CD4-positive, alpha-beta T cell (primary cell): ENCODE data around the gene PCARE. TPM values are rescaled to one million over a fixed set of nuclear protein-coding genes. Genes with fewer than 3 reads are reported as not detected.
"Not testable (repeated sequence)": the region's sequence is repeated elsewhere in the genome, so short reads cannot be mapped to it uniquely, and the experiment has no call there.

Experiments used
- ATAC-seq: fragments of 200-7000 bp; cut with Tn5 transposase; one replicate; pipeline ENCODE4 v1.10.0; 2022; ENCODE audit warnings: mild to moderate bottlenecking; ENCODE audit not compliant: poor library complexity
- CTCF ChIA-PET: fragments of 350-600 bp; sonication (Branson Sonifier 250); formaldehyde crosslinking; loops from one replicate; lab custom pipeline; 2021; ENCODE audit warnings: antibody characterized with exemption, inconsistent platforms; lab: Charles Lee
- POLR2A ChIA-PET: fragments of 350-600 bp; sonication (Branson Sonifier 250); formaldehyde crosslinking; loops from one replicate; lab custom pipeline; 2021; ENCODE audit warnings: antibody characterized with exemption, inconsistent platforms; lab: Charles Lee
- DNase-seq, 14 experiments: peaks; one replicate each; pipeline ENCODE4 v3.0.0-alpha.2; 2013 to 2020; ENCODE audit warnings: mixed read lengths in 2 of 14
- H3K27ac ChIP-seq, 2 donors: one replicate each; pipeline versions ENCODE4 v1.5.1 to v1.7.0; 2013; ENCODE audit warnings: low read length in 2 of 2, low read depth in 1 of 2, mild to moderate bottlenecking in 1 of 2
- H3K27me3 ChIP-seq, 2 experiments: 1 replicate in 1 of 2; 2 replicates in 1 of 2; pipeline versions ENCODE4 v1.6.1 to v1.7.0; 2013; ENCODE audit warnings: low read length in 2 of 2, control low read depth in 1 of 2, mild to moderate bottlenecking in 1 of 2, moderate library complexity in 1 of 2; ENCODE audit not compliant: insufficient read depth in 2 of 2, control insufficient read depth in 1 of 2
- H3K36me3 ChIP-seq: one replicate; pipeline ENCODE4 v1.6.1; 2013; ENCODE audit warnings: low read length, control low read depth; ENCODE audit not compliant: insufficient read depth
- H3K4me1 ChIP-seq: one replicate; pipeline ENCODE4 v1.6.1; 2013; ENCODE audit warnings: low read length, control low read depth; ENCODE audit not compliant: insufficient read depth
- H3K4me3 ChIP-seq: one replicate; pipeline ENCODE4 v1.5.1; 2013; ENCODE audit warnings: mild to moderate bottlenecking, low read length, moderate library complexity
- H3K9me3 ChIP-seq, 2 experiments: 1 replicate in 1 of 2; 2 replicates in 1 of 2; pipeline versions ENCODE4 v1.6.1 to v1.7.0; 2013; ENCODE audit warnings: low read length in 2 of 2, mild to moderate bottlenecking in 2 of 2, control low read depth in 1 of 2, moderate library complexity in 1 of 2; ENCODE audit not compliant: control insufficient read depth in 1 of 2, insufficient read depth in 1 of 2
- H3K27ac Mint-ChIP-seq: one replicate; pipeline ENCODE4 v1.8.0; 2020; ENCODE audit warnings: mixed read lengths
- H3K27me3 Mint-ChIP-seq: one replicate; pipeline ENCODE4 v1.8.0; 2021; ENCODE audit warnings: mixed read lengths
- H3K36me3 Mint-ChIP-seq: one replicate; pipeline ENCODE4 v1.8.0; 2021; ENCODE audit warnings: low read depth, mixed read lengths
- H3K4me1 Mint-ChIP-seq: one replicate; pipeline ENCODE4 v1.8.0; 2021; ENCODE audit warnings: low read depth, mixed read lengths
- H3K4me3 Mint-ChIP-seq: one replicate; pipeline ENCODE4 v1.8.0; 2020; ENCODE audit warnings: mild to moderate bottlenecking, mixed read lengths
- H3K9me3 Mint-ChIP-seq: one replicate; pipeline ENCODE4 v1.8.0; 2020; ENCODE audit warnings: mixed read lengths
- CTCF ChIP-seq: fragments of 200-600 bp; IDR thresholded peaks from one replicate; pipeline ENCODE4 v1.8.0; 2022; ENCODE audit warnings: antibody characterized with exemption, mild to moderate bottlenecking
- intact Hi-C, 2 experiments: fragments of 100-400 bp; cut with DNase I in 1 of 2; cut with micrococcal nuclease in 1 of 2; formaldehyde crosslinking; loops; one replicate each; pipeline versions ENCODE4 v1.15.1 to v1.9.0; 2023 to 2025; cut with DNase I, micrococcal nuclease
- total RNA-seq, 174 experiments: library from RNA in 2 of 174; stranded (reverse) in 2 of 174; gene quantifications; one replicate each; pipeline ENCODE4 v1.2.3 and lab custom pipeline; 2021 to 2026

The PCARE gene
- total RNA-seq, 2 experiments from 2014 or later = not detected

GRCh38 chr2:29100564-29100963 lies 26.2 kb upstream of the PCARE start:
- intact Hi-C loops = no loop called here
- Mint-ChIP-seq H3K27ac (no peak overlapping the region), H3K36me3 (no peaks in the 10 kb centered on the region), H3K4me1 (no peaks in the 10 kb centered on the region), H3K4me3 (no peak overlapping the region), H3K27me3 (no peaks in the 10 kb centered on the region), H3K9me3 (no peaks in the 10 kb centered on the region)
- Histone ChIP-seq H3K27ac (no peak overlapping the region), H3K4me1 (no peaks in the 10 kb centered on the region), H3K9me3 (no peaks in the 10 kb centered on the region), H3K27me3 (no peaks in the 10 kb centered on the region), H3K36me3 (no peaks in the 10 kb centered on the region), H3K4me3 (no peak overlapping the region)
- ATAC-seq (no peak), DNase-seq (no peak)
- TF ChIP-seq CTCF = no peak
- ChIA-PET POLR2A (no interaction called here), CTCF (no interaction called here)

GRCh38 chr2:29097569-29097968 lies 23.2 kb upstream of the PCARE start:
- no peak for ATAC-seq
- Mint-ChIP-seq H3K4me3 (no peak overlapping the region), H3K4me1 (no peaks in the 10 kb centered on the region), H3K9me3 (no peaks in the 10 kb centered on the region), H3K27ac (no peak overlapping the region), H3K27me3 (no peaks in the 10 kb centered on the region), H3K36me3 (no peaks in the 10 kb centered on the region)
- intact Hi-C loops = no loop called here
- H3K27ac ChIP-seq = no peak overlapping the region
- no peak overlapping the region for H3K4me3 ChIP-seq
- H3K27me3 ChIP-seq = no peaks in the 10 kb centered on the region
- POLR2A ChIA-PET = no interaction called here
- H3K36me3 ChIP-seq = no peaks in the 10 kb centered on the region
- no peak for DNase-seq
- TF ChIP-seq CTCF = no peak
- H3K9me3 ChIP-seq = no peaks in the 10 kb centered on the region
- CTCF ChIA-PET = no interaction called here
- no peaks in the 10 kb centered on the region for H3K4me1 ChIP-seq

GRCh38 chr2:29096969-29097368 lies 22.6 kb upstream of the PCARE start:
- H3K27ac ChIP-seq = no peak overlapping the region
- ChIA-PET CTCF (no interaction called here), POLR2A (no interaction called here)
- intact Hi-C loops = no loop called here
- Mint-ChIP-seq H3K27ac (no peak overlapping the region), H3K27me3 (no peaks in the 10 kb centered on the region), H3K36me3 (no peaks in the 10 kb centered on the region), H3K9me3 (no peaks in the 10 kb centered on the region), H3K4me1 (no peaks in the 10 kb centered on the region), H3K4me3 (no peak overlapping the region)
- no peak overlapping the region for H3K4me3 ChIP-seq
- DNase-seq (no peak), ATAC-seq (no peak)
- H3K27me3 ChIP-seq = no peaks in the 10 kb centered on the region
- H3K4me1 ChIP-seq = no peaks in the 10 kb centered on the region
- H3K9me3 ChIP-seq = no peaks in the 10 kb centered on the region
- no peaks in the 10 kb centered on the region for H3K36me3 ChIP-seq
- TF ChIP-seq CTCF = no peak

GRCh38 chr2:29090311-29090710 lies 16.0 kb upstream of the PCARE start:
- intact Hi-C loops, H3K27me3 ChIP-seq, DNase-seq, H3K4me1 Mint-ChIP-seq, H3K27ac Mint-ChIP-seq, H3K27ac ChIP-seq, H3K9me3 ChIP-seq, ATAC-seq, H3K4me1 ChIP-seq, H3K36me3 Mint-ChIP-seq, H3K4me3 ChIP-seq, CTCF ChIA-PET, H3K27me3 Mint-ChIP-seq, POLR2A ChIA-PET, H3K4me3 Mint-ChIP-seq, H3K36me3 ChIP-seq, H3K9me3 Mint-ChIP-seq: not testable (repeated sequence)
